Sigmoid colon (tissue), 3 donors: ENCODE results near the gene ANKRD13D.

Experiments used
- CTCF ChIP-seq, 4 experiments: fragments of 450-650 bp in 3 of 4; fragments of 200-600 bp in 1 of 4; IDR thresholded peaks; one replicate each; pipeline ENCODE4 v1.5.1; 2016 to 2019; ENCODE audit warnings: antibody characterized with exemption in 4 of 4, mild to moderate bottlenecking in 3 of 4, moderate library complexity in 2 of 4
- POLR2A ChIP-seq, 2 donors: fragments of 450-650 bp; IDR thresholded peaks; one replicate each; pipeline ENCODE4 v1.6.1; 2016; ENCODE audit warnings: antibody characterized with exemption in 2 of 2, mild to moderate bottlenecking in 2 of 2, moderate library complexity in 2 of 2

GRCh38 chr11:67293090-67293489 is 4.0 kb downstream of the ANKRD13D start:
- no peak for TF ChIP-seq POLR2A (IDR thresholded peaks at IDR 0.05)
- TF ChIP-seq CTCF (IDR thresholded peaks at IDR 0.05), result no peak
